Small intestine (tissue), 7 donors: ENCODE measurements around the gene DTNBP1. TPM values are rescaled to one million over a fixed set of nuclear protein-coding genes. Genes with fewer than 3 reads are reported as not detected.
"Not testable (repeated sequence)": the region's sequence is repeated elsewhere in the genome, so short reads cannot be mapped to it uniquely, and the experiment has no call there.

ENCODE experiments used
- DNase-seq, 2 donors: peaks; one replicate each; pipeline versions ENCODE4 v3.0.0 to v3.0.0-alpha.2; 2013
- FAIRE-seq: peaks from 2 replicates; lab custom pipeline; 2012; peaks lifted over from hg19 to GRCh38; lab: Jason Lieb, UNC
- H3K27ac ChIP-seq, 3 donors: one replicate each; pipeline ENCODE4 v1.5.1; 2013; ENCODE audit warnings: low read length in 2 of 3, mild to moderate bottlenecking in 2 of 3, control low read depth in 1 of 3, inconsistent platforms in 1 of 3, low read depth in 1 of 3, moderate library complexity in 1 of 3
- H3K27me3 ChIP-seq, 3 donors: one replicate each; pipeline ENCODE4 v1.6.1; 2013; ENCODE audit warnings: low read length in 3 of 3, inconsistent platforms in 1 of 3; ENCODE audit not compliant: control insufficient read depth in 3 of 3, insufficient read depth in 3 of 3
- H3K36me3 ChIP-seq, 3 donors: one replicate each; pipeline ENCODE4 v1.6.1; 2013; ENCODE audit warnings: low read length in 3 of 3, inconsistent platforms in 1 of 3, low read depth in 1 of 3, mild to moderate bottlenecking in 1 of 3, moderate library complexity in 1 of 3; ENCODE audit not compliant: control insufficient read depth in 3 of 3, insufficient read depth in 2 of 3
- H3K4me1 ChIP-seq, 3 donors: one replicate each; pipeline ENCODE4 v1.6.1; 2013; ENCODE audit warnings: low read length in 2 of 3, inconsistent platforms in 1 of 3, low read depth in 1 of 3, mild to moderate bottlenecking in 1 of 3, moderate library complexity in 1 of 3; ENCODE audit not compliant: control insufficient read depth in 3 of 3, insufficient read depth in 2 of 3
- H3K4me3 ChIP-seq, 3 donors: one replicate each; pipeline ENCODE4 v1.5.1; 2013; ENCODE audit warnings: low read length in 3 of 3, control low read depth in 1 of 3, inconsistent platforms in 1 of 3, low read depth in 1 of 3, mild to moderate bottlenecking in 1 of 3, moderate library complexity in 1 of 3
- H3K9me3 ChIP-seq, 2 donors: one replicate each; pipeline ENCODE4 v1.6.1; 2013; ENCODE audit warnings: low read depth in 1 of 2, low read length in 1 of 2; ENCODE audit not compliant: control insufficient read depth in 2 of 2, insufficient read depth in 1 of 2
- WGBS, 3 donors: extraction: QIAGEN DNeasy Blood & Tissue Kit; methylation state at CpG; one replicate each; pipeline ENCODE4 v1.1.7; 2013; 5-methylcytosine and 5-hydroxymethylcytosine counted together
- polyA plus RNA-seq, 4 donors: library from polyadenylated mRNA; stranded (reverse) in 3 of 4; unstranded in 1 of 4; fragments of 200-250 nt in 3 of 4; fragments of 120-200 nt in 1 of 4; gene quantifications; one replicate each; pipeline versions ENCODE4 v1.2.1 to v1.2.3, GENCODE V29; 2013
- donor health status: healthy with polysubstance abuse.
- donor health status: control.
- donor health status: control.
- donor health status: Bipolar disorder and iron deficiency.
- donor health status: healthy.

The DTNBP1 gene
- polyA plus RNA-seq, 4 donors, result 12.7 to 22.0 (median 18.7) TPM

GRCh38 chr6:15543332-15543917 lies 119.4 kb downstream of the DTNBP1 start:
- FAIRE-seq, result not testable (repeated sequence)

DNA sequence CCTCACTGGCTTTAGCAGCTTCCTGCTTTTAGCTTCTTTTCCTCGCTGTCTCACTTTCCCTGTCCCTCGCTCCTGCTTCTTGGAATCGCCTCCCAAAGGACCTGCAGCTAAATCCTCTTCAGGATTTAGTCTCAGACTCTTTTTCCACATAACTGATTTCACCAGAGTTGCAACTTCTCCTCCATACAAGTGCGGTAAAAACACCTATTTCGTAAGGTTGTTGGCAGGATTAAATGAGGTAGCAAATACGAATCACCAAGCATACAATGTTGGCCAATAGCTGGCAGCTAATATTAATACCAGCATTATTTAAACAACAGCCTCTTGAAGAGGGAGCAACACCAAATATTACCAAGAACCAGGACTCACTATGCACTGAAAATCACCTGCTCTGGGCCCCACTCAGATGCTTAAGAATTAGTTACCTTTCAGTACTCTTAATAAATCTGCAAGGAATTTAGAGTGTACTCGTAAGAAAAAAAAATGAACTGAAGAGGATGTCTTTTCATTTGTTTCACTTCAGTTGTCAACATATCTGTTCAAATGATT lies 123.0 kb downstream of the DTNBP1 start:
- Histone ChIP-seq H3K9me3 (peaks cover 0 to 13% of the 10 kb centered on the region in 2 donors), H3K4me1 (peaks cover 0 to 4% (median 2%) of the 10 kb centered on the region in 3 donors), H3K27ac (no peak overlapping the region), H3K27me3 (no peaks in the 10 kb centered on the region), H3K36me3 (peaks cover 0 to 9% (median 0%) of the 10 kb centered on the region in 3 donors), H3K4me3 (no peak overlapping the region)
- WGBS, 3 donors, result 91 to 94% (median 92%) methylated on average over 7 of the region's 7 CpGs
- FAIRE-seq, result no peak
- no peak for DNase-seq

More at GRCh38 chr6:15543332-15543917, 119.4 kb downstream of the DTNBP1 start:
- H3K9me3 ChIP-seq, H3K27me3 ChIP-seq, H3K27ac ChIP-seq, DNase-seq, H3K4me3 ChIP-seq, H3K36me3 ChIP-seq, H3K4me1 ChIP-seq: not testable (repeated sequence)
- WGBS, 3 donors, result 95 to 98% (median 96%) methylated on average over 5 of the region's 5 CpGs

- H3K4me3 ChIP-seq, result no peak overlapping the region
- H3K9me3 ChIP-seq, result peaks cover 0 to 9% of the 10 kb centered on the region in 2 donors
- FAIRE-seq, result no peak
- H3K27ac ChIP-seq, result no peak overlapping the region
- no peaks in the 10 kb centered on the region for H3K27me3 ChIP-seq
- DNase-seq, result no peak
- H3K4me1 ChIP-seq, result peaks cover 0 to 4% (median 2%) of the 10 kb centered on the region in 3 donors
- H3K36me3 ChIP-seq, result peaks cover 0 to 10% (median 0%) of the 10 kb centered on the region in 3 donors
- WGBS, 3 donors, result 85 to 87% (median 86%) methylated on average over 9 of the region's 9 CpGs
Observed at GRCh38 chr6:15538766-15539495, 123.9 kb downstream of the DTNBP1 start.

GRCh38 chr6:15538106-15538505 lies 124.7 kb downstream of the DTNBP1 start:
- no peak overlapping the region for H3K4me3 ChIP-seq
- peaks cover 0 to 4% (median 2%) of the 10 kb centered on the region in 3 donors for H3K4me1 ChIP-seq
- DNase-seq (no peak), FAIRE-seq (no peak)
- H3K36me3 ChIP-seq, result peaks cover 0 to 13% (median 0%) of the 10 kb centered on the region in 3 donors
- WGBS, 3 donors, result 93 to 97% (median 96%) methylated on average over 5 of the region's 5 CpGs
- no peak overlapping the region for H3K27ac ChIP-seq
- peaks cover 0 to 5% of the 10 kb centered on the region in 2 donors for H3K9me3 ChIP-seq
- H3K27me3 ChIP-seq, result no peaks in the 10 kb centered on the region

DNA sequence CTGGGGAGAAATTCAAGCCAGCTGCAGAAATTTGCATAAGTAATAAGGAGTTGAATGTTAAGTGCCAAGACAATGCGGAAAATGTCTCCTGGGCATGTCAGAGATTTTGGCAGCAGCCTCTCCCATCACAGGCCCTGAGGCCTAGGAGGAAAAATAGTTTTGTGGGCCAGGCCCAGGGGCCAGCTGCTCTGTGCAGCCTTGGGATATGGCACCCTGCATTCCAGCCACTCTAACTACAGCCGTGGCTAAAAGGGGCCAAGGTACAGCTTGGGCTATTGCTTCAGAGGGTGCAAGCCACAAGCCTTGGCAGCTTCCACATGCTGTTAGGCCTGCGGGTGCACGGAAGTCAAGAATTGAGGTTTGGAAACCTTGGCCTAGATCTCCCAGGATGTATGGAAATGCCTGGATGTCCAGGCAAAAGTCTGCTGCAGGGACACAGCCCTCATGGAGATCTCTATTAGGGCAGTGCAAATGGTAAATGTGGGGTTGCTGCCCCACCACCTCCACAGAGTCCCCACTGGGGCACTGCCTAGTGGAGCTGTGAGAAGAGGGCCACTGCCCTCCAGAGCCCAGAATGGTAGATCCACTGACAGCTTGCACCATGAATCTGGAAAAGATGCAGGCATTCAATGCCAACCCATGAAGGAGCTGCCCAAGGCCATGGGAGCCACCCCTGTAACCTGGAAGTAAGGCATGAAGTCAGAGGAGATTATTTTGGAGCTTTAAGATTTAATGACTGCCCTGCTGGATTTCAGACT lies 126.5 kb downstream of the DTNBP1 start:
- peaks cover 0 to 4% (median 2%) of the 10 kb centered on the region in 3 donors for H3K4me1 ChIP-seq
- WGBS, 3 donors, result 68 to 76% (median 72%) methylated on average over 4 of the region's 4 CpGs
- DNase-seq, result peak in 1 of 2 donors; percentile 24
- H3K27me3 ChIP-seq, result no peaks in the 10 kb centered on the region
- no peak overlapping the region for H3K27ac ChIP-seq
- H3K4me3 ChIP-seq, result no peak overlapping the region
- FAIRE-seq, result no peak
- peaks cover 0 to 25% (median 2%) of the 10 kb centered on the region in 3 donors for H3K36me3 ChIP-seq
- peaks cover 0 to 5% of the 10 kb centered on the region in 2 donors for H3K9me3 ChIP-seq

- Histone ChIP-seq H3K27ac (no peak overlapping the region), H3K4me3 (no peak overlapping the region), H3K9me3 (peaks cover 0 to 5% of the 10 kb centered on the region in 2 donors), H3K36me3 (peaks cover 2 to 30% (median 4%) of the 10 kb centered on the region in 3 donors), H3K27me3 (no peaks in the 10 kb centered on the region), H3K4me1 (peaks cover 0 to 4% (median 2%) of the 10 kb centered on the region in 3 donors)
- peak; percentile 54 to 75 for DNase-seq
- FAIRE-seq, result no peak
- 54 to 83% (median 65%) methylated on average over 3 of the region's 3 CpGs for WGBS, 3 donors
Observed at GRCh38 chr6:15535495-15536197, 127.2 kb downstream of the DTNBP1 start.

- 84 to 95% (median 86%) methylated on average over 3 of the region's 3 CpGs for WGBS, 3 donors
- no peaks in the 10 kb centered on the region for H3K27me3 ChIP-seq
- H3K36me3 ChIP-seq, result peaks cover 4 to 33% (median 4%) of the 10 kb centered on the region in 3 donors
- no peak for DNase-seq
- H3K4me3 ChIP-seq, result no peak overlapping the region
- no peak overlapping the region for H3K27ac ChIP-seq
- peaks cover 0 to 4% (median 2%) of the 10 kb centered on the region in 3 donors for H3K4me1 ChIP-seq
- FAIRE-seq, result no peak
- peaks cover 0 to 5% of the 10 kb centered on the region in 2 donors for H3K9me3 ChIP-seq
Observed at GRCh38 chr6:15534974-15535373, 127.9 kb downstream of the DTNBP1 start.
